K562 (cell line): Measurements from ENCODE around the gene NEK3. TPM values are rescaled to one million over a fixed set of nuclear protein-coding genes. Genes with fewer than 3 reads are reported as not detected.

ENCODE experiments used
- ATAC-seq: fragments of 200-7000 bp; cut with Tn5 transposase; 3 replicates; pipeline ENCODE4 v1.9.1; 2020; ENCODE audit warnings: moderate library complexity
- Bru-seq: library from RNA; stranded (reverse); fragments of 400-500 nt; gene quantifications from one replicate; lab custom pipeline; 2021; lab: Mats Ljungman, UMichigan
- BruChase-seq, 2 experiments: library from RNA; stranded (reverse); fragments of 400-500 nt; gene quantifications; one replicate each; lab custom pipeline; 2021; lab: Mats Ljungman, UMichigan
- BruUV-seq: library from RNA; stranded (reverse); fragments of 400-500 nt; replicated peaks from 2 replicates; lab custom pipeline; 2021; lab: Mats Ljungman, UMichigan
- CTCF ChIA-PET: fragments of 300-600 bp; formaldehyde crosslinking; extraction: SDS; loops from one replicate; lab custom pipeline; 2021; ENCODE audit warnings: low intra/inter-chr PET ratio; lab: Yijun Ruan, JAX
- POLR2A ChIA-PET: fragments of 300-600, 350-650 bp; sonication (Branson Sonifier 250); formaldehyde crosslinking; extraction: SDS; loops from one replicate; lab custom pipeline; 2021; ENCODE audit warnings: antibody characterized with exemption, inconsistent platforms; lab: Yijun Ruan, JAX
- DNase-seq, 4 experiments: peaks; one replicate each; pipeline versions ENCODE4 v3.0.0 to v3.0.0-alpha.2; 2011 to 2018; ENCODE audit warnings: low spot score in 3 of 4, mixed read lengths in 3 of 4; ENCODE audit errors: extremely low read depth in 1 of 4
- FAIRE-seq: peaks from 2 replicates; lab custom pipeline; 2011; peaks lifted over from hg19 to GRCh38; lab: Jason Lieb, UNC
- H2AFZ ChIP-seq: 2 replicates; pipeline ENCODE4 v1.6.0; 2011; ENCODE audit warnings: low read depth, low read length, control low read depth, inconsistent platforms
- H3K27ac ChIP-seq: fragments of 200-600 bp; 3 replicates; pipeline ENCODE4 v1.8.0; 2011; ENCODE audit warnings: low read depth, mild to moderate bottlenecking, control low read depth, inconsistent platforms, low read length, moderate library complexity, mixed read lengths; ENCODE audit errors: extremely low read depth
- H3K27me3 ChIP-seq, 2 experiments: fragments of 300-600 bp in 1 of 2; 2 replicates in 1 of 2; 3 replicates in 1 of 2; pipeline versions ENCODE4 v1.6.0 to v1.8.0; 2011; ENCODE audit warnings: inconsistent platforms in 2 of 2, low read length in 2 of 2, mild to moderate bottlenecking in 1 of 2, mixed read lengths in 1 of 2, moderate library complexity in 1 of 2; ENCODE audit not compliant: control insufficient read depth in 2 of 2, insufficient read depth in 2 of 2
- H3K36me3 ChIP-seq: fragments of 300-600 bp; 3 replicates; pipeline ENCODE4 v1.8.0; 2011; ENCODE audit warnings: mild to moderate bottlenecking, low read length, inconsistent platforms; ENCODE audit not compliant: control insufficient read depth, insufficient read depth
- H3K4me1 ChIP-seq, 2 experiments: fragments of 200-600 bp in 1 of 2; replicated peaks in 1 of 2; 2 replicates in 1 of 2; 3 replicates in 1 of 2; pipeline versions ENCODE4 v1.5.1 to v1.8.0; 2011; ENCODE audit warnings: inconsistent platforms in 2 of 2, low read length in 2 of 2, mild to moderate bottlenecking in 1 of 2, mixed read lengths in 1 of 2, moderate library complexity in 1 of 2; ENCODE audit not compliant: control insufficient read depth in 2 of 2, insufficient read depth in 2 of 2
- H3K4me2 ChIP-seq: 2 replicates; pipeline ENCODE4 v1.6.1; 2011; ENCODE audit warnings: low read length, control low read depth, inconsistent platforms, mixed read lengths; ENCODE audit not compliant: insufficient read depth
- H3K4me3 ChIP-seq: fragments of 200-600 bp; sonication (generic), shearing (Covaris generic); 2 replicates; pipeline ENCODE4 v1.5.1; 2016; ENCODE audit warnings: control low read depth, inconsistent platforms
- H3K79me2 ChIP-seq: fragments of 200-600 bp; 3 replicates; pipeline ENCODE4 v1.8.0; 2011; ENCODE audit warnings: low read length, inconsistent platforms; ENCODE audit not compliant: control insufficient read depth, insufficient read depth
- H3K9ac ChIP-seq, 2 experiments: 2 replicates each; pipeline versions ENCODE4 v1.6.0 to v1.6.1; 2011; ENCODE audit warnings: low read depth in 2 of 2, low read length in 2 of 2, control low read depth in 1 of 2, inconsistent platforms in 1 of 2, mild to moderate bottlenecking in 1 of 2, mixed read lengths in 1 of 2; ENCODE audit not compliant: insufficient read depth in 1 of 2
- H3K9me1 ChIP-seq: one replicate; pipeline ENCODE4 v1.6.0; 2011; ENCODE audit warnings: inconsistent platforms, mild to moderate bottlenecking, low read length, moderate library complexity; ENCODE audit not compliant: control insufficient read depth, insufficient read depth
- H3K9me3 ChIP-seq: replicated peaks from 2 replicates; pipeline ENCODE4 v1.5.1; 2011; ENCODE audit warnings: low read depth, low read length, inconsistent platforms; ENCODE audit not compliant: control insufficient read depth, insufficient read depth
- H4K20me1 ChIP-seq: replicated peaks from 2 replicates; pipeline ENCODE4 v1.6.1; 2011; ENCODE audit warnings: low read length, inconsistent platforms, mixed read lengths; ENCODE audit not compliant: control insufficient read depth, insufficient read depth
- BCOR ChIP-seq: fragments of 450-650 bp; IDR thresholded peaks from 2 replicates; pipeline ENCODE4 v1.6.1; 2016
- C11orf30 ChIP-seq: fragments of 450-650 bp; IDR thresholded peaks from 2 replicates; pipeline ENCODE4 v1.6.1; 2016; ENCODE audit warnings: low read depth, mild to moderate bottlenecking
- CCNT2 ChIP-seq: IDR thresholded peaks from 2 replicates; pipeline ENCODE4 v1.6.1; 2011; ENCODE audit warnings: borderline replicate concordance, low read depth, mild to moderate bottlenecking, moderate library complexity, mixed read lengths, low read length; ENCODE audit not compliant: insufficient read length; ENCODE audit errors: extremely low read depth
- HNRNPLL ChIP-seq: fragments of 200-400 bp; formaldehyde crosslinking; IDR thresholded peaks from 2 replicates; pipeline ENCODE4 v1.6.1; 2017; ENCODE audit warnings: low read length, low read depth, mild to moderate bottlenecking; ENCODE audit not compliant: poor library complexity, severe bottlenecking
- LCOR ChIP-seq: sonication (generic); formaldehyde crosslinking; IDR thresholded peaks from 2 replicates; pipeline ENCODE4 v1.8.0; 2022; ENCODE audit warnings: mild to moderate bottlenecking, missing genetic modification reagents
- MIER1 ChIP-seq: fragments of 450-650 bp; IDR thresholded peaks from 2 replicates; pipeline ENCODE4 v1.6.1; 2016; ENCODE audit warnings: antibody characterized with exemption, mild to moderate bottlenecking, low read depth
- NCOA2 ChIP-seq, 2 experiments: fragments of 450-650 bp; IDR thresholded peaks; 2 replicates each; pipeline ENCODE4 v1.6.1; 2018; ENCODE audit warnings: mild to moderate bottlenecking in 2 of 2, moderate library complexity in 1 of 2; ENCODE audit not compliant: partially characterized antibody in 2 of 2
- RUNX1 ChIP-seq: sonication (generic); IDR thresholded peaks from 2 replicates; pipeline ENCODE4 v1.6.1; 2016; ENCODE audit warnings: antibody characterized with exemption, low read depth
- SUPT5H ChIP-seq: fragments of 450-650 bp; IDR thresholded peaks from 2 replicates; pipeline ENCODE4 v1.6.1; 2016
- TAF9B ChIP-seq: fragments of 450-650 bp; IDR thresholded peaks from 2 replicates; pipeline ENCODE4 v1.6.1; 2018; ENCODE audit warnings: mild to moderate bottlenecking; ENCODE audit not compliant: partially characterized antibody
- TAL1 ChIP-seq: fragments of 450-650 bp; IDR thresholded peaks from 2 replicates; pipeline ENCODE4 v1.6.1; 2016; ENCODE audit warnings: mild to moderate bottlenecking
- ZHX1 ChIP-seq: fragments of 150-350 bp; conservative IDR thresholded peaks from 2 replicates; pipeline ENCODE4 v1.6.1; 2014; ENCODE audit warnings: low read length
- ZNF277 ChIP-seq: fragments of 250-450 bp; sonication (Bioruptor Pico); IDR thresholded peaks from 2 replicates; pipeline ENCODE4 v1.8.0; 2022; ENCODE audit warnings: inconsistent platforms, mild to moderate bottlenecking, moderate library complexity, borderline replicate concordance
- WGBS: fragments of 100-300 bp; shearing (Covaris generic); methylation state at CpG from one replicate; pipeline ENCODE4 v1.1.6; 2016; ENCODE audit warnings: low coverage, mixed read lengths; ENCODE audit not compliant: insufficient coverage; ENCODE audit errors: missing lambda C conversion rate; 5-methylcytosine and 5-hydroxymethylcytosine counted together
- in situ Hi-C: fragments of 300-500 bp; cut with MboI; formaldehyde crosslinking; loops from 4 replicates; pipeline ENCODE4 v1.15.0; 2018; ENCODE audit warnings: inconsistent platforms, mixed read lengths
- intact Hi-C: fragments of 100-400 bp; cut with micrococcal nuclease; formaldehyde crosslinking; loops from 2 replicates; pipeline ENCODE4 v1.14.2; 2022
- long read RNA-seq, 3 experiments: library from polyadenylated mRNA in 2 of 3; library from RNA in 1 of 3; unstranded in 2 of 3; stranded (forward) in 1 of 3; transcript quantifications; one replicate each; pipeline ENCODE4 v2.0.0, GENCODE V29; 2019 to 2022
- polyA minus RNA-seq, 3 experiments: library from RNA; depleted of rRNA, polyadenylated mRNA; stranded (reverse); fragments of >200 nt; gene quantifications; 2 replicates each; pipeline ENCODE4 v1.2.3, GENCODE V29; 2011
- polyA plus RNA-seq, 8 experiments: library from polyadenylated mRNA; depleted of rRNA in 4 of 8; stranded (reverse) in 5 of 8; unstranded in 3 of 8; fragments of >200 nt; fragmentation: Nextera tagmentation in 2 of 8; fragmentation: Illumina TruSeq in 1 of 8; extraction: Ambion mirVana in 2 of 8; extraction: Trizol in 1 of 8; gene quantifications; 2 replicates each; pipeline versions ENCODE4 v1.2.1 to v1.2.3, GENCODE V29; 2011 to 2014; ENCODE audit warnings: inconsistent platforms in 1 of 8, missing spikeins in 1 of 8
- total RNA-seq, 7 experiments: library from RNA; depleted of rRNA in 6 of 7; stranded (reverse); fragments of >200 nt in 6 of 7; fragmentation: Illumina TruSeq in 2 of 7; extraction: Trizol in 2 of 7; gene quantifications; 2 replicates each; pipeline versions ENCODE4 v1.2.1 to v1.2.3, GENCODE V29; 2011 to 2021; ENCODE audit warnings: low replicate concordance in 1 of 7

NEK3 gene
- 4.2 and 12.8 TPM in 2 replicates for total RNA-seq (2011; cell fraction: chromatin; rRNA removed; ENCODE audit: low replicate concordance)
- total RNA-seq (2011; cell fraction: nucleolus; rRNA removed) = 1.8 and 3.4 TPM in 2 replicates
- 3.9 and 6.0 TPM in 2 replicates for total RNA-seq (2011; cell fraction: nucleoplasm; rRNA removed)
- total RNA-seq (2014; rRNA removed) (5.3 and 6.4 TPM in 2 replicates), total RNA-seq (2014; rRNA removed; fragmentation: Illumina TruSeq; extraction: Trizol) (7.1 and 8.3 TPM in 2 replicates), total RNA-seq (2015; rRNA removed; fragmentation: Illumina TruSeq; extraction: Trizol) (6.7 and 7.5 TPM in 2 replicates), total RNA-seq (2021) (3.6 and 6.2 TPM in 2 replicates), polyA plus RNA-seq (2011; rRNA removed) (4.8 and 10.0 TPM in 2 replicates), polyA plus RNA-seq (2014; fragmentation: Illumina TruSeq; extraction: Trizol) (8.7 and 10.3 TPM in 2 replicates), polyA plus RNA-seq (2014; fragmentation: Nextera tagmentation; extraction: Ambion mirVana) (10 to 100 TPM in 1 of 2 experiments, 1 to 10 TPM in 1; 9.3 to 11.0 TPM), polyA plus RNA-seq (2014; rRNA removed) (6.4 and 9.9 TPM in 2 replicates), polyA minus RNA-seq (2011; rRNA and poly(A)+ RNA removed) (4.1 and 9.6 TPM in 2 replicates), Bru-seq, nascent RNA (percentile 62 among the genes with signal in this experiment), BruChase-seq, experiment 1, labeled RNA remaining after a 2-hour chase (percentile 64 among the genes with signal in this experiment), BruChase-seq, experiment 2, labeled RNA remaining after a 6-hour chase (percentile 64 among the genes with signal in this experiment)
- polyA plus RNA-seq (2011; cell fraction: cytosol; rRNA removed) = 1.5 and 2.3 TPM in 2 replicates
- polyA plus RNA-seq (2011; cell fraction: nucleus; rRNA removed) = 4.6 and 4.7 TPM in 2 replicates
- 5.4 and 6.5 TPM in 2 replicates for polyA plus RNA-seq (2012)
- 3.3 and 3.6 TPM in 2 replicates for polyA minus RNA-seq (2011; cell fraction: cytosol; rRNA and poly(A)+ RNA removed)
- polyA minus RNA-seq (2011; cell fraction: nucleus; rRNA and poly(A)+ RNA removed) = 1.2 and 1.4 TPM in 2 replicates
- long read RNA-seq, experiment 1, transcript NEK3-205 (16 exons, 2,396 nt) = major isoform, 8 of 16 reads
- long read RNA-seq, experiment 1, partial matches to known transcripts = 4 of 16 reads
- long read RNA-seq, experiment 1, other reads (novel, unspliced or antisense) = 4 of 16 reads
- long read RNA-seq, experiment 2, partial matches to known transcripts = 1 of 1 reads
- long read RNA-seq, experiment 2, other reads (novel, unspliced or antisense) = 0 of 1 reads
- long read RNA-seq, experiment 3, partial matches to known transcripts = 2 of 6 reads
- long read RNA-seq, experiment 3, other reads (novel, unspliced or antisense) = 1 of 6 reads

GRCh38 chr13:52159159-52159982 is at the start of gene NEK3:
Gene NEK3 (minus strand): TSS chr13:52159597. CDS start chr13:52156191, 3,406 bp downstream.
- Histone ChIP-seq H3K9me3 (no peaks in the 10 kb centered on the region), H3K4me1 (peaks cover 8 to 10% of the 10 kb centered on the region in 2 experiments; a peak in 4 of 5 replicates), H3K79me2 (no peaks in the 10 kb centered on the region), H3K27ac (peak within 1 kb of the TSS; percentile 58; the same call in 1 of the 3 replicates), H3K9me1 (no peaks in the 10 kb centered on the region), H4K20me1 (no peaks in the 10 kb centered on the region), H3K4me3 (peak within 1 kb of the TSS; percentile 68), H3K36me3 (no peaks in the 10 kb centered on the region), H3K9ac (peak within 1 kb of the TSS; percentile 72 to 92), H3K4me2 (peak within 1 kb of the TSS; percentile 63), H2AFZ (peak within 1 kb of the TSS; percentile 97), H3K27me3 (no peaks in the 10 kb centered on the region)
- WGBS = 6% methylated on average over 53 of the region's 74 CpGs
- peak; percentile 96 for ATAC-seq
- peak; percentile 64 to 65 (median 64) for DNase-seq
- in situ Hi-C loops = no loop called here
- TSS peak; percentile 68 for BruUV-seq
- intact Hi-C loops = loop anchor here (10.0 kb wide), 1 partner anchor 295 kb away; the partner anchor contains the start of genes CKAP2 and VPS36
- ChIA-PET POLR2A (no interaction called here), CTCF (no interaction called here)
- peak; percentile 44 for FAIRE-seq
- TF ChIP-seq NCOA2 (IDR thresholded peaks at IDR 0.05; ENCODE audit: partially characterized antibody in 2 of 2) (no peak), CCNT2 (peak; percentile 41), BCOR (no peak), TAL1 (no peak), LCOR (CRISPR knock-in tag) (peak; percentile 70), SUPT5H (peak; percentile 38; the same call in 1 of the 2 replicates), ZHX1 (no peak), ZNF277 (CRISPR knock-in tag) (no peak), MIER1 (no peak), TAF9B (no peak), C11orf30 (peak; percentile 33; the same call in 1 of the 2 replicates), RUNX1 (no peak), HNRNPLL (no peak)
